Ramos (cell line): ENCODE measurements around the gene EFTUD2.
"Not testable (repeated sequence)": the region's sequence is repeated elsewhere in the genome, so short reads cannot be mapped to it uniquely, and the experiment has no call there.

Experiments used
- in situ Hi-C: fragments of 300-500 bp; cut with MboI; formaldehyde crosslinking; loops from one replicate; pipeline ENCODE4 v1.14.3; 2022; ENCODE audit warnings: low sequenced_read_pairs; ENCODE audit not compliant: unreplicated experiment

The EFTUD2 gene

GRCh38 chr17:44899074-44899782 lies at the start of gene EFTUD2:
Gene EFTUD2, minus strand, starts transcription at chr17:44899445. Its CDS starts 4,924 bp downstream, at chr17:44894521.
- in situ Hi-C loops = no loop called here

DNA sequence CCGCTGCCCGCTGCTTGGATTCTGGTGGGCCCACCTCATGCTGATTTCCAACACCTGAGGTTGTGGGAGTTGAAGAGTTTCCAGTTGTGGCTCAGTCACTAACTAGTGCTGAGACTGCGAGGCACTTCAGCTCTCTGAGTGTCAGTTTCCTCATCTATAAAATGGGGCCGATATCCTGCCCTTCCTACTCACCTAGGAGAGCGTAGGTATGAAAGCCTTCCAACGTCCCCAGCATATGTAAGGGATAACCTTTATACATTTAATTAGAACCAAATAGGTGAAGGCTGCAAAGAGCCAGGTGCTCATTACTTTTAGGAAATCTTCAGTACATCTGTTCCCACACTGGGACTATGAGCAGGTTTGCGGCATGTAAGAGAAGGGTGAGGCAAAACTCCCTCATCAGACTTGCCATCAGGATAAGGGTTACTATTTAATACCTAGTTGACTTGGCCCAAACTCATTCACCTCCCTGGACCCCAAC lies 49.1 kb upstream of the EFTUD2 start:
- in situ Hi-C loops = no loop called here

DNA sequence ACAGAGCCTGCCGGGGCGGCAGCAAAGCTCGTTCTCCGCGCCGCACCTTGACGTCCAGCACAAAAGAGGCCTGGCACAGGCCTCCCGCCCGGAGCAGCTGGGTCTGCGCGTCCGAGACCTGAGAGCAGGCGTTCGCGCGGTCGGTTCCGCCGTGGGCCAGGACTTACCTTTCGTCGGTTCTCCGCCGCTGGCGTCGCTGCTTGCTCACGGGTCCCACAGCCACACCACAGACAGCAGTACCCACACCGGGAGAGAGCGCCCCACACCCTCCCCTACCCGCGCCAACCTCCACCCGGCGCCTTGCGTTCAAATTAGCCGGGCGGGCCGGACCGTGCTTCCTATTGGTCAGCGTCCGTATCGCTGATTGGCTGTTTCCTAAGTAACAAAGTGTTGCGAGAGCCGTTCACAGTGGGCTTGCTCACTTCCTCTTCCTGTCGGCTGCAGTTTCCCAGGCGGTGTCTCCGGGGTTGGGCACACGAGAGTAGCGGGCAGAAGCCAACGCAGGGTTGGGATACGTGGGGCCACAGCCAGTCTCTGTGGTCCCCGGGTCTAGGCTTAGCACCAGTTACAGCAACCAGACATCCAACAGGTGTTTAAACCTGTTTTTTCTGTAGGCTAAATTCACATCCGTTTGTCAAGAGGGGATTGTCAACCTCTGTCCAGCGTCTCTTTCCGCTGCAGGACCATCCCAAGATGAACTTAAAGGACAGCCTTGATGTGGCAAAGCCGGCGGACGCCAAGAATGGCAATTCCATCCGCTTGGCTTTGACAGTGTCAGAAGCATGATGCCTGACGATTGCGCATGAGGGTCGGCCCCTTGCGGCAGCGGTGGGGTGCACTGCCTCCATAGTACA lies 48.4 kb upstream of the EFTUD2 start, which contains the start of gene KIF18B:
KIF18B (minus strand) TSS at position 313 of the 854 bp plus-strand sequence. CDS start 11,429 bp downstream, outside the sequence.
- in situ Hi-C loops = no loop called here

DNA sequence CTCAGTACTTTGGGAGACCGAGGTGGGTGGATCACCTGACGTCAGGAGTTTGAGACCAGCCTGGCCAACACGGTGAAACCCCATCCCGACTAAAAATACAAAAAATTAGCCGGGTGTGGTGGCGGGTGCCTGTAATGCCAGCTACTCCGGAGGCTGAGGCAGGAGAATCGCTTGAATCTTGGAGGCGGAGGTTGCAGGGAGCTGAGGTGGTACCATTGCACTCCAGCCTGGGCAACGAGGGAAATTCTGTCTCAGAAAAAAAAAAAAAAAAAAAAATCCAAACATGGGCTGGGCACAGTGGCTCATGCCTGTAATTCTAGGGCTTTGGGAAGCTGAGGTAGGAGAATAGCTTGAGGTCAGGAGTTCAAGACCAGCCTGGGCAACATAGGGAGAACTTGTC lies 46.4 kb upstream of the EFTUD2 start:
- in situ Hi-C loops = not testable (repeated sequence)

GRCh38 chr17:44942456-44942855 lies 43.2 kb upstream of the EFTUD2 start:
- in situ Hi-C loops = no loop called here

DNA sequence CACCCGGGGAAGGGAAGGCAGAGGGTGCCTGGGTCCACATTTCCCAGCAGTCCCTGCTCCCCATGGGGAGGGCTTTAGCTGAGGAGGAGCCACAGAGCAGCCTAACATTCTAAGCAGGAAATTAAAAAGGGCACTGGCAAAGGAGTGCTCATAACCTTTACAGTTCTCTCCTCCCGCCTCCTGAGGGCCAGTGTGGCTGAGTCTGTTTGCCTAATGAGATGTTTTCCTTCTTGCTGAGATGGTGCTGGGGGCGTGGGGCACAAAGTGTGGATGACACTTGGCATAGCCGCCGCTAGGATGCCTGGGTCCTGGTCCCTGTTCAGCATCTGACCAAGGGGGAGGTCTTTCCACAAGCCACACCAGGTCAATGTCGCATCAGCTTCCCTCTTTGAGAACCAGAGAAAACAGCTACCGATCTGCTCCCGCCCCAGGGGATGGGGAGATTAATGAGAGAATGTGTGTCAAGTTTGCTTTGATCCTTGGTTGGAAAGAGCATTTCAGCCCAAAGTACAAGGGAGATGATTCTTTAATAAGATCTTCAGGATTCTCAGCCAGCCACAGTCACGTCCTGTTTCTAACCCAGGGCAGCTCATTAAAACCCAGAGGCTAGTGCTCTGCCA lies 42.6 kb upstream of the EFTUD2 start:
- in situ Hi-C loops = no loop called here

DNA sequence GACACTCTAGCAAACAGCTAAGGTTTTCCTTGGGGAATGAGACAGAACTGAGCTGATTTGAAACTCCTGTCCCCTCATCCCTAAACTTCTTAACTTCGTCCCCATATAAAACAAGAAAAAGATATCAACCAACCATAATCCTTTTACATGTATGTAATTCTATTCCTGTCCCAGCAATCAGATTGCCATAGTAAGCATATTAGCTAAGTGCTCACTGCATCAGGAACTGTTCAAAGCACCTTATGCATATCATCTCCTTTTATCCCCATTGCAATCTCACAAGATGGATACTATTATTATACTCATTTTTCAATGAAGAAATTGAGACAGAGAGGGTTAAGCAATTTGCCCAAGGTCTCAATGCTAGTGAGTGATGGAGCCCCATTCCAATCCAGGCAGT lies 41.5 kb upstream of the EFTUD2 start:
- in situ Hi-C loops = no loop called here

- in situ Hi-C loops = no loop called here
These were observed 41.1 kb upstream of the EFTUD2 start for GRCh38 chr17:44940317-44940716.

DNA sequence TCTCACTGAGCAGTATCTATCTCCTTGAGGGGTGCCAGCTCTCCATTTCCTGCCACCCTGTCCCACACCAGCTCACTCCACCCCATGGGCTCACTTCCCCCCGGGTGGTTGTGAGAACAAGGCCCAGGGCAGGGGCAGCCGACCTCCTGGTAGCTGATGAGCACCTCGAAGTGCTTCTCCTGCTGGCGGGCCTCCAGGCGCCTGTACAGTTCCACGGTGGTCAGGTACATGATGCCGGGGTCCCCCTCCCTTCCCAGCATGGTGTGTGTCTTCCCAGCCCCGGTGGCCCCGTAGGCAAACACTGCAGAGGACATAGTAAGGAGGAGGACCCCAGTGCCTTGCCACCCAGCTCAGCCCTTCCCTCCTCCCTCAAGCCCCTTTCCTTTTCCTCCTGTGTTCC lies 35.9 kb upstream of the EFTUD2 start:
- in situ Hi-C loops = no loop called here

- in situ Hi-C loops = no loop called here
These were observed 35.5 kb upstream of the EFTUD2 start for GRCh38 chr17:44934745-44935105.

GRCh38 chr17:44933824-44934744 lies 34.8 kb upstream of the EFTUD2 start:
- in situ Hi-C loops = no loop called here

DNA sequence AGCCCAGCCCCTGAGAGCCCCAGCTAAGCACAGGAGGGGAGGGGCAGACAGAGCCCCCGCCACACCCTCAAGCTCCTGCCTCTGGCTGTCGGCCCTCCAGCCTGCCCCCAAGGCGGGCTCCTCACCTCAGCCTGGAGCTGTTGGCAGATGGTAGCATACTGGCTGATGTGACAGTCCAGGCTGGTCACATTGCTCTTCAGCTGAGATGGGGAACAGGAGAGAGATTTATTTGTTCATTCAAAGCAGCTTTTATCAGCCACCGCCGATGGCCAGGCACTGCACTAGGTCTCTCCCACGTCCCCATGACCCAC lies 33.5 kb upstream of the EFTUD2 start:
- in situ Hi-C loops = no loop called here

DNA sequence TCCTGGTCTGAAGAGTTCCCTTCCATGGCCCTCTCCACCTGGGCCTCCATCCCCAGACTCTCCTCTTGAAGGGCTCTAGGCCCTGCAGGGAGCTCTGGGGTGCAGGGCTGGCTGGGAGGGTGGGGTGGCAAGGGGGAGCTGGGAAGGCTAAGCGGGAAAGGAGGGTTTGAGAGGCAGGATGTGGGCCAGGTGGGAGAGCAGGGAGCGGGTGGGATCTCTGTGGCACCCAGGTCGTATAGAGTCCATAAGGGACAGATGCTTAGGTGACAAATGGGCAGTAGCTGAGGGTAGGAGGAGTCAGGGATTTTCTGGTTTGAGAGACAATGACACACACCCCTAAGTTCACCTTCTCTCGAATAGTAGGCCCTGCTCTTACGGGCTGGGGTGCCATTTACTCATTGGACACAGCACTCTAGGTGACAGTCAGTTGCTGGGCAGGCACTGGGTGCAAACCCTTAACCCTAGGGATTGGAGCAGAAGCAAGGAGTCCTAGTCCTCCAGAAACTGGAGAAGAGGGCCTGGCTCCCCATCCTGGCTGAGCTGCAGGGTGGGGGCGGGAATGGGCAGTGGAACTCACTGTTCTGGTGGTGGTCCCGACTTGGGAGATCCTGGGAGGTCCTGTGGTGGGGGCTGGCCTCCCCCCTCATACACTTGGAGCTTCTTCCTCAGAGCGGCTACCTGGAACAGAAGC lies 33.0 kb upstream of the EFTUD2 start:
- in situ Hi-C loops = no loop called here

- in situ Hi-C loops = no loop called here
These were observed 32.1 kb upstream of the EFTUD2 start for GRCh38 chr17:44931376-44931775.

DNA sequence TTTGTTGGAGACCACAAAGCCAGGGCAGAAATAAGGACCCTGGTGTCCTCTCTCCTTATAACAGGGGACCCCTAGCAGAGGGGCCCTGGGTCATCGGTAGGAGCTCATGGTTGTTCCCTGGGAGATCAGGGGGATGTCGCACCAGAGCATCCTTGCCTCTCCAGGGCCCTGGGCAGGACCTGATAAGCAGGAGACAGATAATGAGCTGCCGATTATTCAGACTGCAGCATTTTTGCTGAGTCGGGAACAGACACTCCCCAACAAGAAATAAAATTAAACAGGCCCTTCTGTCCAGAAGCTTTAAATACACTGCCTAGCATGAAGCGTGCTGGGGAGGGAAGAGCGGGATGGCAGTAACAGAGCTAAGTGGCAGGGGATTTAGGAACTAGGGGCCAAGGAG lies 31.4 kb upstream of the EFTUD2 start:
- in situ Hi-C loops = no loop called here

GRCh38 chr17:44928950-44929720 lies 29.9 kb upstream of the EFTUD2 start:
- in situ Hi-C loops = no loop called here

- in situ Hi-C loops = no loop called here
These were observed 28.9 kb upstream of the EFTUD2 start for GRCh38 chr17:44928136-44928535.

GRCh38 chr17:44927696-44928095 lies 28.5 kb upstream of the EFTUD2 start:
- in situ Hi-C loops = no loop called here
